B cell (primary cell): ENCODE results near the gene CEP250. TPM values are rescaled to one million over a fixed set of nuclear protein-coding genes. Genes with fewer than 3 reads are reported as not detected.

ENCODE experiments used
- ATAC-seq: fragments of 200-7000 bp; cut with Tn5 transposase; one replicate; pipeline ENCODE4 v1.10.0; 2021; ENCODE audit warnings: low read depth, mild to moderate bottlenecking, moderate number of reproducible peaks, moderate library complexity
- CTCF ChIA-PET: fragments of 350-600 bp; sonication (Branson Sonifier 250); formaldehyde crosslinking; loops from one replicate; lab custom pipeline; 2021; ENCODE audit warnings: antibody characterized with exemption, inconsistent platforms; lab: Charles Lee
- POLR2A ChIA-PET: fragments of 350-600 bp; sonication (Branson Sonifier 250); formaldehyde crosslinking; loops from one replicate; lab custom pipeline; 2021; ENCODE audit warnings: antibody characterized with exemption; lab: Charles Lee
- DNase-seq: peaks from one replicate; pipeline ENCODE4 v3.0.0; 2013
- H2AFZ ChIP-seq: 2 replicates; pipeline ENCODE4 v1.6.1; 2012; ENCODE audit warnings: mild to moderate bottlenecking, low read depth, low read length; ENCODE audit not compliant: insufficient read depth, poor library complexity, severe bottlenecking
- H3K27ac ChIP-seq, 2 donors: 1 replicate in 1 of 2; 2 replicates in 1 of 2; pipeline ENCODE4 v1.5.1; 2012 to 2013; ENCODE audit warnings: low read length in 2 of 2, mild to moderate bottlenecking in 2 of 2, moderate library complexity in 1 of 2
- H3K27me3 ChIP-seq, 4 experiments: fragments of 200-600 bp in 1 of 4; sonication (generic) in 1 of 4; replicated peaks in 1 of 4; 1 replicate in 2 of 4; 2 replicates in 2 of 4; pipeline versions ENCODE4 v1.6.1 to v1.7.0; 2013 to 2016; ENCODE audit warnings: low read length in 3 of 4, mild to moderate bottlenecking in 2 of 4, mixed read lengths in 1 of 4, moderate library complexity in 1 of 4; ENCODE audit not compliant: insufficient read depth in 4 of 4, control insufficient read depth in 3 of 4; ENCODE audit errors: control extremely low read depth in 1 of 4
- H3K36me3 ChIP-seq, 2 experiments: replicated peaks in 1 of 2; 1 replicate in 1 of 2; 2 replicates in 1 of 2; pipeline versions ENCODE4 v1.6.1 to v1.7.1; 2013; ENCODE audit warnings: low read length in 1 of 2; ENCODE audit not compliant: insufficient read depth in 2 of 2, control insufficient read depth in 1 of 2; ENCODE audit errors: control extremely low read depth in 1 of 2, extremely low read depth in 1 of 2
- H3K4me1 ChIP-seq, 2 donors: fragments of 200-600 bp in 1 of 2; sonication (generic) in 1 of 2; 1 replicate in 1 of 2; 2 replicates in 1 of 2; pipeline versions ENCODE4 v1.5.1 to v1.6.1; 2013 to 2017; ENCODE audit warnings: low read length in 2 of 2; ENCODE audit not compliant: control insufficient read depth in 2 of 2, insufficient read depth in 2 of 2
- H3K4me2 ChIP-seq: replicated peaks from 2 replicates; pipeline ENCODE3; 2012; ENCODE audit warnings: mild to moderate bottlenecking, low read depth, low read length; ENCODE audit not compliant: poor library complexity, severe bottlenecking
- H3K4me3 ChIP-seq, 5 experiments: fragments of 200-600 bp in 1 of 5; sonication (generic) in 1 of 5; 1 replicate in 3 of 5; 2 replicates in 2 of 5; pipeline versions ENCODE4 v1.5.1 to v1.7.0; 2011 to 2016; ENCODE audit warnings: low read length in 4 of 5, mild to moderate bottlenecking in 4 of 5, low read depth in 2 of 5, control low read depth in 1 of 5, moderate library complexity in 1 of 5; ENCODE audit not compliant: insufficient read depth in 1 of 5; ENCODE audit errors: control extremely low read depth in 1 of 5, extremely low read depth in 1 of 5
- H3K79me2 ChIP-seq: fragments of 200-600 bp; sonication (generic); one replicate; pipeline ENCODE4 v1.6.0; 2016; ENCODE audit warnings: low read length; ENCODE audit not compliant: control insufficient read depth, insufficient read depth
- H3K9ac ChIP-seq: fragments of 200-600 bp; sonication (generic); 2 replicates; pipeline ENCODE4 v1.6.1; 2017; ENCODE audit warnings: mild to moderate bottlenecking, low read length, moderate library complexity
- H3K9me3 ChIP-seq, 3 donors: one replicate each; pipeline versions ENCODE4 v1.6.1 to v1.7.1; 2013; ENCODE audit warnings: low read length in 2 of 3; ENCODE audit not compliant: control insufficient read depth in 2 of 3, insufficient read depth in 1 of 3; ENCODE audit errors: control extremely low read depth in 1 of 3
- H4K20me1 ChIP-seq: 2 replicates; pipeline ENCODE4 v1.6.0; 2012; ENCODE audit warnings: mild to moderate bottlenecking, low read length; ENCODE audit not compliant: insufficient read depth, control insufficient read depth, poor library complexity, severe bottlenecking
- H3K27ac Mint-ChIP-seq: one replicate; pipeline ENCODE4 v1.8.0; 2021; ENCODE audit warnings: mixed read lengths
- H3K27me3 Mint-ChIP-seq: one replicate; pipeline ENCODE4 v1.8.0; 2021; ENCODE audit warnings: mixed read lengths
- H3K4me1 Mint-ChIP-seq: one replicate; pipeline ENCODE4 v1.8.0; 2021; ENCODE audit warnings: mixed read lengths
- H3K4me3 Mint-ChIP-seq: one replicate; pipeline ENCODE4 v1.8.0; 2021; ENCODE audit warnings: mixed read lengths
- H3K9me3 Mint-ChIP-seq: one replicate; pipeline ENCODE4 v1.8.0; 2022; ENCODE audit warnings: mixed read lengths; ENCODE audit not compliant: insufficient read depth
- EZH2 ChIP-seq: IDR thresholded peaks from 2 replicates; pipeline ENCODE4 v1.6.1; 2012; ENCODE audit warnings: borderline replicate concordance, low read depth, mild to moderate bottlenecking, moderate library complexity, low read length; ENCODE audit not compliant: insufficient read depth, poor library complexity, severe bottlenecking
- WGBS: methylation state at CpG from one replicate; pipeline ENCODE4 v1.1.5; 2013; ENCODE audit warnings: missing lambda C conversion rate; ENCODE audit not compliant: insufficient coverage; 5-methylcytosine and 5-hydroxymethylcytosine counted together
- intact Hi-C: fragments of 100-400 bp; cut with micrococcal nuclease; formaldehyde crosslinking; loops from one replicate; pipeline ENCODE4 v1.10.0; 2022
- polyA plus RNA-seq: library from polyadenylated mRNA; depleted of rRNA; stranded (reverse); fragments of >200 nt; gene quantifications from 2 replicates; pipeline ENCODE4 v1.2.3, GENCODE V29; 2012
- total RNA-seq, 2 donors: library from RNA; stranded (reverse); fragments of 120-200 nt in 1 of 2; gene quantifications; 1 replicate in 1 of 2; 2 replicates in 1 of 2; pipeline versions ENCODE4 v1.2.3 to v1.2.4, GENCODE V29; 2013 to 2022
- TF ChIP-seq, protein P1 (sequence below): fragments of 200-600 bp; IDR thresholded peaks from one replicate; pipeline ENCODE4 v1.8.0; 2022; ENCODE audit warnings: antibody characterized with exemption, mild to moderate bottlenecking

Gene CEP250
- total and polyA plus RNA-seq, 2 donors (not counting 1 experiment from before 2014, with no cell fraction given), result 14.6 to 78.5 TPM

DNA sequence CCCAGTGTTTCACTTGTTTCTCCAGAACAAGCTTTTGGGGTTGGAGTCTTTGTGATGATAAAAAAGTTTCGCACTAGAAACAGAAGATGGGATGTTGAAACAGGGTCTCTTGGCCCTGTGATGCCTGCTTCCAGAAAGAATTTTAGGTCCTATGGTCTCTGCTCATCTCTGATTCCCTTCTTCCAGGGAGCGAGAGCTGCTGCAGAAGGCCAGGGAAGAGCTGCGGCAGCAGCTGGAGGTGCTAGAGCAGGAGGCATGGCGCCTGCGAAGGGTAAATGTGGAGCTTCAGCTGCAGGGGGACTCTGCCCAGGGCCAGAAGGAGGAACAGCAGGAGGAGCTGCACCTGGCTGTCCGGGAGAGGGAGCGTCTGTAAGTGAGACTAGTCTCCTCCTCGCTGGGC, 18.3 kb downstream of the CEP250 start:
- Histone ChIP-seq H3K79me2 (no peaks in the 10 kb centered on the region), H3K4me2 (no peak overlapping the region), H3K27me3 (no peaks in the 10 kb centered on the region), H2AFZ (no peak overlapping the region), H3K4me3 (no peak overlapping the region), H4K20me1 (no peaks in the 10 kb centered on the region), H3K4me1 (peaks cover 12 to 14% of the 10 kb centered on the region in 2 donors), H3K27ac (no peak overlapping the region), H3K9me3 (no peaks in the 10 kb centered on the region), H3K36me3 (peaks cover 0 to 41% of the 10 kb centered on the region in 2 experiments), H3K9ac (no peak overlapping the region)
- TF ChIP-seq EZH2, result no peak
- TF ChIP-seq, protein P1, sequence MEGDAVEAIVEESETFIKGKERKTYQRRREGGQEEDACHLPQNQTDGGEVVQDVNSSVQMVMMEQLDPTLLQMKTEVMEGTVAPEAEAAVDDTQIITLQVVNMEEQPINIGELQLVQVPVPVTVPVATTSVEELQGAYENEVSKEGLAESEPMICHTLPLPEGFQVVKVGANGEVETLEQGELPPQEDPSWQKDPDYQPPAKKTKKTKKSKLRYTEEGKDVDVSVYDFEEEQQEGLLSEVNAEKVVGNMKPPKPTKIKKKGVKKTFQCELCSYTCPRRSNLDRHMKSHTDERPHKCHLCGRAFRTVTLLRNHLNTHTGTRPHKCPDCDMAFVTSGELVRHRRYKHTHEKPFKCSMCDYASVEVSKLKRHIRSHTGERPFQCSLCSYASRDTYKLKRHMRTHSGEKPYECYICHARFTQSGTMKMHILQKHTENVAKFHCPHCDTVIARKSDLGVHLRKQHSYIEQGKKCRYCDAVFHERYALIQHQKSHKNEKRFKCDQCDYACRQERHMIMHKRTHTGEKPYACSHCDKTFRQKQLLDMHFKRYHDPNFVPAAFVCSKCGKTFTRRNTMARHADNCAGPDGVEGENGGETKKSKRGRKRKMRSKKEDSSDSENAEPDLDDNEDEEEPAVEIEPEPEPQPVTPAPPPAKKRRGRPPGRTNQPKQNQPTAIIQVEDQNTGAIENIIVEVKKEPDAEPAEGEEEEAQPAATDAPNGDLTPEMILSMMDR, result no peak
- POLR2A ChIA-PET, result interaction anchor here (1.4 kb wide), 1 partner anchor 17 kb away, joined by 4 read pairs; no protein-coding TSS in a partner anchor
- Mint-ChIP-seq H3K4me1 (peaks cover 17% of the 10 kb centered on the region), H3K27ac (no peak overlapping the region), H3K4me3 (no peak overlapping the region), H3K27me3 (no peaks in the 10 kb centered on the region), H3K9me3 (no peaks in the 10 kb centered on the region)
- intact Hi-C loops, result no loop called here
- ATAC-seq (no peak), DNase-seq (no peak)
- WGBS, result 75% methylated on average over 4 of the region's 8 CpGs
- CTCF ChIA-PET, result interaction anchor here (0.9 to 2.3 kb wide), 4 partner anchors 10 to 412 kb away, joined by 3 to 22 read pairs (median 4); no protein-coding TSS in a partner anchor

DNA sequence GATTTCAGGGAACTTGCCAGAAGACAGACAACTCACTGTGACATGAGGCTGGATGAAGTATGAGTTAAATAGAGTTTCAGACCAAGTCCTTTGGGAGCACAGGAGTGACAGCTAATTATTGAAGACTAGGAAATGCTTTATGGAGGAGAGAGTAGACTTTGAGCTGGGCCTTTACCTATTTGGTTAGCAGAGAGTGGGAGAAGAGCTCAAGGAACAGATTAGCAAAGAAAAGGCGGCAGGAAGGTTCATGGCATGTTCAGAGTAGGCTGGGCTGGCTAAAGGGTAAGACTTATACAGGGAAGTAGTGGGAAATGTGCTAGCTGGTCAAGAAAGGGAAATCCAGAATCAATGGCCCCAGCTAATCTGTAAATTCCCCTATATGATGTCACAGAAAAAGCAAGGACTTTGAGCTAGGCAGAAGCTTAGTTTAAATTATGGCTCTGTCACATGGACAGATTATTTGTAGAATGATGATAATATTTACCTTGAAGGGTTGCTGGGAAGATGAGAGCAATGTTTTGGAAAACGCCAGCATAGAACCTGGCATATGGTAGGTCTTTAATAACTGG, 19.0 kb downstream of the CEP250 start:
- ATAC-seq, result no peak
- WGBS, result 91% methylated on average over 1 of the region's 2 CpGs
- POLR2A ChIA-PET, result interaction anchor here (1.4 kb wide), 1 partner anchor 16 kb away, joined by 4 read pairs; no protein-coding TSS in a partner anchor

More for the DNA sequence above, 19.0 kb downstream of the CEP250 start:
- no peak for DNase-seq
- Histone ChIP-seq H3K79me2 (no peaks in the 10 kb centered on the region), H3K36me3 (peaks cover 0 to 44% of the 10 kb centered on the region in 2 experiments), H2AFZ (no peak overlapping the region), H4K20me1 (peaks cover 6% of the 10 kb centered on the region), H3K4me1 (peaks cover 12 to 17% of the 10 kb centered on the region in 2 donors), H3K4me2 (no peak overlapping the region), H3K9me3 (no peaks in the 10 kb centered on the region), H3K27me3 (no peaks in the 10 kb centered on the region), H3K27ac (no peak overlapping the region), H3K4me3 (no peak overlapping the region), H3K9ac (no peak overlapping the region)
- Mint-ChIP-seq H3K4me1 (peaks cover 20% of the 10 kb centered on the region), H3K27ac (no peak overlapping the region), H3K4me3 (no peak overlapping the region), H3K27me3 (no peaks in the 10 kb centered on the region), H3K9me3 (no peaks in the 10 kb centered on the region)
- TF ChIP-seq EZH2, result no peak
- TF ChIP-seq, protein P1, result no peak
- CTCF ChIA-PET, result interaction anchor here (1.1 to 2.3 kb wide), 3 partner anchors 11 to 411 kb away, joined by 3 to 22 read pairs (median 5); no protein-coding TSS in a partner anchor
- intact Hi-C loops, result no loop called here
